ENCODE measurements around the gene ITK. TPM values are rescaled to one million over a fixed set of nuclear protein-coding genes. Genes with fewer than 3 reads are reported as not detected.

ITK gene
- total RNA-seq, 3 donors from 2014 or later (not counting 1 experiment from before 2014, with no cell fraction given): 153 to 188 (median 186) TPM

DNA sequence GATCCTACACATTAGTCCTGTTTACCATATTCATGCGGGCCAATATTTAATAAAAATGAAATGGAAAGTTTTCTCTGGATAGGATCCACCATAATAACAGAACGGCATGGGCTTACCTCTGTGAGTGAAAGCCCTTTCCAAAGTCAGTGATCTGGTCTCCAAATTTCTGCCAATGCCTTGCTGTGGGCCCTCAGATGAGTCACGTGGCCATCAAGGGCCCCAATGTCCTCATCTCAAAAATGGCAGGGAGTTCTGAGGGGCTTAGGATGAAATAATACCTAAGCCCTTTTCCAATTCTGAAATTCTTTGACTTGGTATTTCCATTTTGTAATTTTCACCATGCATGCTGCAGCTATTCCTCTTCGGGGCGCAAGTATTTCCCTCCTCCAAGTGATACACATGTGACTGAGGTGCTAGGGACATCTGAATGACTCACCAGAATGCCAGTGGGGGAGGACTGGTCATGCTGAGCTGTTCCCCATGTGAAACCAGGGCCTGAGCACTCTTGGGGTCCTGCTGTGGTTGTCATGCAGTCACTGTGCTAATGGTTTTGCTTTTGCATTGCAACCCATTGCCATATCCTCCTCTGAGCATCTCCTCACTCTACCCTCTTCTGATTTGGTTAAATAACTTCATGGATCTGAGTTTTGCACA is 35.0 kb downstream of the ITK start:
- Mint-ChIP-seq H3K27ac (peak overlapping the region; percentile 86 to 92), H3K4me3 (peak overlapping the region; percentile 89), H3K27me3 (ENCODE audit: low read depth in 2 of 2) (no peaks in the 10 kb centered on the region), H3K36me3 (peaks cover 39% of the 10 kb centered on the region), H3K9me3 (no peaks in the 10 kb centered on the region), H3K4me1 (peaks cover 86 to 87% of the 10 kb centered on the region in 2 donors)
- ATAC-seq: peak; percentile 44 to 62 (median 56)
- peaks cover 78% of the 10 kb centered on the region for H3K4me1 ChIP-seq (ENCODE audit: control insufficient read depth, insufficient read depth, low read length)
- intact Hi-C loops (cut with micrococcal nuclease): loop anchor here (1.0 to 2.0 kb wide), 5 partner anchors 17 to 73 kb away; partner anchors contain the start of genes ITK and MED7
- H3K9me3 ChIP-seq (ENCODE audit: control insufficient read depth, insufficient read depth, low read length): no peaks in the 10 kb centered on the region
- WGBS (ENCODE audit: insufficient coverage): 42% methylated on average over 5 of the region's 5 CpGs
- peaks cover 66% of the 10 kb centered on the region for H3K36me3 ChIP-seq (ENCODE audit: control insufficient read depth, insufficient read depth, low read length)
- H3K27ac ChIP-seq (ENCODE audit: low read length): peak overlapping the region; percentile 73
- H3K4me3 ChIP-seq (ENCODE audit: low read length): no peak overlapping the region
- H3K27me3 ChIP-seq (ENCODE audit: control insufficient read depth, insufficient read depth, low read length): no peaks in the 10 kb centered on the region
- DNase-seq: peak; percentile 33 to 36
- TF ChIP-seq, protein P1, sequence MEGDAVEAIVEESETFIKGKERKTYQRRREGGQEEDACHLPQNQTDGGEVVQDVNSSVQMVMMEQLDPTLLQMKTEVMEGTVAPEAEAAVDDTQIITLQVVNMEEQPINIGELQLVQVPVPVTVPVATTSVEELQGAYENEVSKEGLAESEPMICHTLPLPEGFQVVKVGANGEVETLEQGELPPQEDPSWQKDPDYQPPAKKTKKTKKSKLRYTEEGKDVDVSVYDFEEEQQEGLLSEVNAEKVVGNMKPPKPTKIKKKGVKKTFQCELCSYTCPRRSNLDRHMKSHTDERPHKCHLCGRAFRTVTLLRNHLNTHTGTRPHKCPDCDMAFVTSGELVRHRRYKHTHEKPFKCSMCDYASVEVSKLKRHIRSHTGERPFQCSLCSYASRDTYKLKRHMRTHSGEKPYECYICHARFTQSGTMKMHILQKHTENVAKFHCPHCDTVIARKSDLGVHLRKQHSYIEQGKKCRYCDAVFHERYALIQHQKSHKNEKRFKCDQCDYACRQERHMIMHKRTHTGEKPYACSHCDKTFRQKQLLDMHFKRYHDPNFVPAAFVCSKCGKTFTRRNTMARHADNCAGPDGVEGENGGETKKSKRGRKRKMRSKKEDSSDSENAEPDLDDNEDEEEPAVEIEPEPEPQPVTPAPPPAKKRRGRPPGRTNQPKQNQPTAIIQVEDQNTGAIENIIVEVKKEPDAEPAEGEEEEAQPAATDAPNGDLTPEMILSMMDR (IDR thresholded peaks at IDR 0.05): no peak

DNA sequence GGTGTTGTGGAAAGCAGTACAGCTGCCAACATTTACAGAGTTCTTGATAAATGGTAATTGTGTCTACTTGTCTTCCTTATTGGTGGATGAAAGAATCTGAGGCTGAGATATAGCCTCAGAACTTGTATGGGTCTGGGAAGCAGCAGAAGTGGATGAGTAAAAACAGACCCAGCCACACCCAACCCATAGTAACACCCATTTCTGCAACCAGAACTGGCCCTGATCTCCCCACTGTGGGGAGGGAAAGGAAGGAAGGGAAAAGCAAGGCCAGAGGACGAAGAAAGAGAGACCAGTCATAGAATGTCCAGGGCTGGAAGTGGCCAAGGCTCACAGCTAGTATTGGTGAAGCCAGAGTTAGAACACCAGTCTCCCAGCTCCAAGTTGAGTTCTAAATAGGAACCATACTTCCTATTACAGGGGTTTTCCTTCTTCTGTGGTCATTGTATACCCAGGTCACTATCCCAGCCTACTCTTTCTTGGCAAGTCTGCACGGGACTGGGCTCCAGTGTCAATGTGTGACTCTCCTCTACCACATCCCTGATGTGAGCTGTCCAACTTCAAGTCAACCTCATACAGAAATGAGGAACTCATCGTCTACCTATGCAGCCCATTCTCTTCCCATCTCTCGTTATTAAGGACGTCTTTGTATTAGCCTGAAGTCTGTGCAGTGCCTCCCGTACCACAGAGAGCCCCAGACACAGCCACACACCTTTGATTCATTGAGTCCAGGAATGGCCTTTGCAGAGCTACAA is 35.9 kb downstream of the ITK start:
- WGBS (ENCODE audit: insufficient coverage): 69% methylated on average over 6 of the region's 6 CpGs
- peak overlapping the region; percentile 89 for H3K4me3 Mint-ChIP-seq
- H3K27ac ChIP-seq (ENCODE audit: low read length): peak overlapping the region; percentile 73
- ATAC-seq (no peak), DNase-seq (peak in 1 of 2 donors; percentile 36)
- no peak overlapping the region for H3K4me3 ChIP-seq (ENCODE audit: low read length)
- H3K27me3 ChIP-seq (ENCODE audit: control insufficient read depth, insufficient read depth, low read length): no peaks in the 10 kb centered on the region
- H3K4me1 ChIP-seq (ENCODE audit: control insufficient read depth, insufficient read depth, low read length): peaks cover 71% of the 10 kb centered on the region
- no peaks in the 10 kb centered on the region for H3K27me3 Mint-ChIP-seq (ENCODE audit: low read depth in 2 of 2)
- intact Hi-C loops (cut with micrococcal nuclease): no loop called here
- peaks cover 80 to 82% of the 10 kb centered on the region in 2 donors for H3K4me1 Mint-ChIP-seq
- no peaks in the 10 kb centered on the region for H3K9me3 ChIP-seq (ENCODE audit: control insufficient read depth, insufficient read depth, low read length)
- peaks cover 32% of the 10 kb centered on the region for H3K36me3 Mint-ChIP-seq
- peaks cover 57% of the 10 kb centered on the region for H3K36me3 ChIP-seq (ENCODE audit: control insufficient read depth, insufficient read depth, low read length)
- no peaks in the 10 kb centered on the region for H3K9me3 Mint-ChIP-seq
- TF ChIP-seq, protein P1 (IDR thresholded peaks at IDR 0.05): no peak
- H3K27ac Mint-ChIP-seq: peak overlapping the region; percentile 86 to 92

DNA sequence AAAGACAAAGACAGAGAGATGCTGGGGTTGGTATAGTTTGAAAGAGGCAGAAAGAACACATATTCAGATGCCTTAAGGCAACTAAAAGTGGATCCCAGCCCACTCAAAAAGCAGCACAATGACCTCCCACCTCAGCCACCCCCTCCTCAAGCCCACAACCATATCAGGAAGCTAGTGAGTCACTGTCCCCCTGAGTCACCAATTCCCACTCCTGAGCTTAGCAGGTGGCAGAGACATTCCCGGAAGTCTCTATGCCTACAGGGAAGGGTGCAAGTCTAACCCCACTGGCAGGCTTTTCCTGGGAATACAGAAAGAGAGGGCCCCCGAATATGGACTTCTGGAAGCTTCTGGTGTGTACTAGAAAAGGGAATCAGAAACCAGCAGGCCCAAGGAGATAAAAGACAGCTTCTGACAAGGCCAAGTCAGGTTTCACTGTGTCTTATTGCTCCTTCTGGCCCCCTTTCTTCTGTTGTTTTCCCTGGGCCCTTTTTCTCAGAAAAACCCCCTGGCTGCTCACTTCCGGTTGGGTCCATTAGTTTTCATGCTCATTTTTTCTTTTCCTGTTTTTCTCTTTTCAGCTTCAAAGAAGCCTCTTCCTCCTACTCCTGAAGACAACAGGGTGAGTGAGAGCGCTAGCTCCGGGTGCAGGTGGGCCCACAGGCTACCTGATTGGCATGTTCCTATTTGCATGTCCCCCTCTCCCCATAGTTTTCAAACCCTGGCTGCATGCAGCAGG is 36.8 kb downstream of the ITK start:
- intact Hi-C loops (cut with micrococcal nuclease): no loop called here
- WGBS (ENCODE audit: insufficient coverage): 48% methylated on average over 5 of the region's 5 CpGs
- Histone ChIP-seq H3K4me3 (ENCODE audit: low read length) (no peak overlapping the region), H3K36me3 (ENCODE audit: control insufficient read depth, insufficient read depth, low read length) (peaks cover 50% of the 10 kb centered on the region), H3K4me1 (ENCODE audit: control insufficient read depth, insufficient read depth, low read length) (peaks cover 74% of the 10 kb centered on the region), H3K27ac (ENCODE audit: low read length) (peak overlapping the region; percentile 23), H3K9me3 (ENCODE audit: control insufficient read depth, insufficient read depth, low read length) (no peaks in the 10 kb centered on the region), H3K27me3 (ENCODE audit: control insufficient read depth, insufficient read depth, low read length) (no peaks in the 10 kb centered on the region)
- Mint-ChIP-seq H3K27ac (peak overlapping the region; percentile 86 to 92), H3K27me3 (ENCODE audit: low read depth in 2 of 2) (no peaks in the 10 kb centered on the region), H3K4me3 (peak overlapping the region; percentile 56), H3K9me3 (no peaks in the 10 kb centered on the region), H3K36me3 (peaks cover 31% of the 10 kb centered on the region), H3K4me1 (peaks cover 80 to 82% of the 10 kb centered on the region in 2 donors)
- TF ChIP-seq, protein P1 (IDR thresholded peaks at IDR 0.05): no peak
- peak in 1 of 2 donors; percentile 71 for DNase-seq
- no peak for ATAC-seq

Measured in natural killer cell (primary cell).